Caco-2 (cell line): ENCODE results near the gene PDK2. TPM values are rescaled to one million over a fixed set of nuclear protein-coding genes. Genes with fewer than 3 reads are reported as not detected.

ENCODE experiments used
- BruUV-seq: library from RNA; stranded (reverse); fragments of 400-500 nt; replicated peaks from 2 replicates; lab custom pipeline; 2021; lab: Mats Ljungman, UMichigan
- CTCF ChIA-PET: fragments of 300-600 bp; sonication (Branson Sonifier 250); formaldehyde crosslinking; loops from one replicate; lab custom pipeline; 2022; ENCODE audit warnings: antibody characterized with exemption; lab: Charles Lee
- POLR2A ChIA-PET: fragments of 300-600 bp; sonication (Branson Sonifier 250); formaldehyde crosslinking; loops from one replicate; lab custom pipeline; 2022; ENCODE audit warnings: antibody characterized with exemption; lab: Charles Lee
- DNase-seq, 2 experiments: peaks; one replicate each; pipeline versions ENCODE4 v3.0.0 to v3.0.0-alpha.2; 2020 to 2022
- H3K27me3 ChIP-seq: replicated peaks from 2 replicates; pipeline ENCODE4 v1.6.0; 2011; ENCODE audit warnings: low read length; ENCODE audit not compliant: control insufficient read depth, insufficient read depth
- H3K36me3 ChIP-seq: 2 replicates; pipeline ENCODE4 v1.5.1; 2011; ENCODE audit warnings: low read length; ENCODE audit not compliant: control insufficient read depth, insufficient read depth
- H3K4me1 ChIP-seq: fragments of 250-450 bp; sonication (Bioruptor Pico); 2 replicates; pipeline ENCODE4 v1.5.1; 2020; ENCODE audit warnings: mild to moderate bottlenecking
- H3K4me3 ChIP-seq: 2 replicates; pipeline ENCODE4 v1.5.1; 2011; ENCODE audit warnings: low read depth, mild to moderate bottlenecking, control low read depth, low read length
- H3K9me3 ChIP-seq: fragments of 250-450 bp; sonication (Bioruptor Pico); 2 replicates; pipeline ENCODE4 v1.5.1; 2020; ENCODE audit warnings: mild to moderate bottlenecking, moderate library complexity
- H3K27ac Mint-ChIP-seq: one replicate; pipeline ENCODE4 v1.8.0; 2022; ENCODE audit warnings: mixed read lengths; ENCODE audit not compliant: unreplicated experiment
- H3K27me3 Mint-ChIP-seq: one replicate; pipeline ENCODE4 v1.8.0; 2022; ENCODE audit warnings: mixed read lengths; ENCODE audit not compliant: insufficient read depth, unreplicated experiment
- H3K36me3 Mint-ChIP-seq: one replicate; pipeline ENCODE4 v1.8.0; 2022; ENCODE audit warnings: mild to moderate bottlenecking, mixed read lengths; ENCODE audit not compliant: insufficient read depth, unreplicated experiment
- H3K4me1 Mint-ChIP-seq: one replicate; pipeline ENCODE4 v1.8.0; 2022; ENCODE audit warnings: low read depth, mixed read lengths; ENCODE audit not compliant: unreplicated experiment
- H3K4me3 Mint-ChIP-seq: one replicate; pipeline ENCODE4 v1.8.0; 2022; ENCODE audit warnings: mild to moderate bottlenecking, moderate library complexity, mixed read lengths; ENCODE audit not compliant: unreplicated experiment
- H3K9me3 Mint-ChIP-seq: one replicate; pipeline ENCODE4 v1.8.0; 2022; ENCODE audit warnings: mixed read lengths; ENCODE audit not compliant: unreplicated experiment
- CTCF ChIP-seq, 2 experiments: fragments of 200-600 bp in 1 of 2; IDR thresholded peaks; 1 replicate in 1 of 2; 2 replicates in 1 of 2; pipeline versions ENCODE4 v1.5.1 to v1.8.0; 2011 to 2022; ENCODE audit warnings: antibody characterized with exemption in 1 of 2, control low read depth in 1 of 2, inconsistent platforms in 1 of 2, low read depth in 1 of 2, low read length in 1 of 2, mild to moderate bottlenecking in 1 of 2, moderate library complexity in 1 of 2; ENCODE audit not compliant: insufficient read depth in 1 of 2, severe bottlenecking in 1 of 2, unreplicated experiment in 1 of 2
- intact Hi-C: fragments of 100-400 bp; cut with micrococcal nuclease; formaldehyde crosslinking; loops from one replicate; pipeline ENCODE4 v1.10.0; 2022; ENCODE audit not compliant: unreplicated experiment
- total RNA-seq: library from RNA; stranded (reverse); gene quantifications from 2 replicates; pipeline ENCODE4 v1.2.3, GENCODE V29; 2022

Gene PDK2
- total RNA-seq, 1 experiment from 2014 or later: 10.5 TPM

GRCh38 chr17:50133028-50133768 lies 38.0 kb downstream of the PDK2 start:
- no peaks in the 10 kb centered on the region for H3K27me3 ChIP-seq
- ChIA-PET POLR2A (no interaction called here), CTCF (interaction anchor here (0.5 to 1.8 kb wide), 7 partner anchors 12 to 272 kb away, joined by 3 to 6 read pairs (median 3); no protein-coding TSS in a partner anchor)
- peaks cover 7% of the 10 kb centered on the region for H3K36me3 ChIP-seq
- no peak overlapping the region for H3K4me3 ChIP-seq
- intact Hi-C loops: loop anchor here (2.0 to 5.0 kb wide), 2 partner anchors 14 to 166 kb away; partner anchors contain the start of gene DLX4
- H3K4me1 ChIP-seq: peaks cover 27% of the 10 kb centered on the region
- DNase-seq: peak; percentile 80 to 81
- H3K9me3 Mint-ChIP-seq: no peaks in the 10 kb centered on the region
- H3K4me1 Mint-ChIP-seq: peaks cover 31% of the 10 kb centered on the region
- BruUV-seq: no TSS peak
- no peak overlapping the region for H3K4me3 Mint-ChIP-seq
- peaks cover 55% of the 10 kb centered on the region for H3K36me3 Mint-ChIP-seq
- H3K27me3 Mint-ChIP-seq: no peaks in the 10 kb centered on the region
- peak overlapping the region; percentile 29 for H3K27ac Mint-ChIP-seq
- no peak for TF ChIP-seq CTCF (IDR thresholded peaks at IDR 0.05; ENCODE audit: insufficient read depth in 1 of 2, low read depth in 1 of 2, low read length in 1 of 2, severe bottlenecking in 1 of 2, unreplicated experiment in 1 of 2)
- H3K9me3 ChIP-seq: no peaks in the 10 kb centered on the region

GRCh38 chr17:50133769-50134099 lies 38.6 kb downstream of the PDK2 start:
- no peak overlapping the region for H3K4me3 Mint-ChIP-seq
- H3K27me3 Mint-ChIP-seq: no peaks in the 10 kb centered on the region
- ChIA-PET CTCF (interaction anchor here (0.5 to 2.6 kb wide), 4 partner anchors 16 to 272 kb away, joined by 3 to 8 read pairs (median 5); no protein-coding TSS in a partner anchor), POLR2A (no interaction called here)
- Histone ChIP-seq H3K4me3 (no peak overlapping the region), H3K9me3 (no peaks in the 10 kb centered on the region), H3K27me3 (no peaks in the 10 kb centered on the region), H3K4me1 (peaks cover 23% of the 10 kb centered on the region), H3K36me3 (peaks cover 12% of the 10 kb centered on the region)
- peaks cover 60% of the 10 kb centered on the region for H3K36me3 Mint-ChIP-seq
- H3K9me3 Mint-ChIP-seq: no peaks in the 10 kb centered on the region
- peaks cover 26% of the 10 kb centered on the region for H3K4me1 Mint-ChIP-seq
- no TSS peak for BruUV-seq
- peak overlapping the region; percentile 29 for H3K27ac Mint-ChIP-seq
- DNase-seq: no peak
- intact Hi-C loops: loop anchor here (2.0 to 5.0 kb wide), 2 partner anchors 13 to 166 kb away; partner anchors contain the start of gene DLX4
- TF ChIP-seq CTCF (IDR thresholded peaks at IDR 0.05; ENCODE audit: insufficient read depth in 1 of 2, low read depth in 1 of 2, low read length in 1 of 2, severe bottlenecking in 1 of 2, unreplicated experiment in 1 of 2): no peak

GRCh38 chr17:50134206-50135110 lies 39.3 kb downstream of the PDK2 start:
- Mint-ChIP-seq H3K4me1 (peaks cover 23% of the 10 kb centered on the region), H3K27ac (no peak overlapping the region), H3K9me3 (no peaks in the 10 kb centered on the region), H3K27me3 (no peaks in the 10 kb centered on the region), H3K4me3 (no peak overlapping the region), H3K36me3 (peaks cover 61% of the 10 kb centered on the region)
- POLR2A ChIA-PET: no interaction called here
- Histone ChIP-seq H3K4me1 (peaks cover 19% of the 10 kb centered on the region), H3K4me3 (no peak overlapping the region), H3K9me3 (no peaks in the 10 kb centered on the region), H3K27me3 (no peaks in the 10 kb centered on the region), H3K36me3 (peaks cover 20% of the 10 kb centered on the region)
- peak; percentile 3 to 17 for TF ChIP-seq CTCF (IDR thresholded peaks at IDR 0.05; ENCODE audit: insufficient read depth in 1 of 2, low read depth in 1 of 2, low read length in 1 of 2, severe bottlenecking in 1 of 2, unreplicated experiment in 1 of 2)
- DNase-seq: peak in 1 of 2 experiments; percentile 51
- CTCF ChIA-PET: interaction anchor here (1.0 to 2.6 kb wide), 2 partner anchors 15 to 183 kb away, joined by 5 to 8 read pairs; no protein-coding TSS in a partner anchor
- intact Hi-C loops: loop anchor here (5.0 kb wide), 1 partner anchor 167 kb away; the partner anchor contains the start of gene DLX4
- BruUV-seq: TSS peak; percentile 32
